Measurements from ENCODE around the gene CFAP61. TPM values are rescaled to one million over a fixed set of nuclear protein-coding genes. Genes with fewer than 3 reads are reported as not detected.

Gene CFAP61
- total RNA-seq, 1 experiment from 2014 or later, result not detected

GRCh38 chr20:20317621-20318364 is 265.5 kb downstream of the CFAP61 start:
- TF ChIP-seq CTCF (conservative IDR thresholded peaks at IDR 0.05; ENCODE audit: low read depth, low read length) (no peak), EZH2 (IDR thresholded peaks at IDR 0.05; ENCODE audit: low read length, unreplicated experiment) (no peak), EZH2phosphoT487 (IDR thresholded peaks at IDR 0.05; ENCODE audit: borderline replicate concordance, low read length) (no peak)
- intact Hi-C loops (cut with micrococcal nuclease), result no loop called here
- no peak for ATAC-seq
- Histone ChIP-seq H3K27ac (ENCODE audit: low read length) (no peak overlapping the region), H3K4me2 (ENCODE audit: low read length) (no peak overlapping the region), H3K4me3 (ENCODE audit: low read length) (no peak overlapping the region), H3K36me3 (ENCODE audit: low read depth, low read length) (no peaks in the 10 kb centered on the region), H3K9ac (ENCODE audit: low read length) (no peak overlapping the region), H2AFZ (ENCODE audit: low read length) (no peak overlapping the region), H3K79me2 (ENCODE audit: low read length) (no peaks in the 10 kb centered on the region), H3K27me3 (ENCODE audit: low read length) (no peaks in the 10 kb centered on the region), H3K9me2 (replicated peaks; ENCODE audit: low read length) (no peaks in the 10 kb centered on the region), H4K20me1 (ENCODE audit: low read length) (no peaks in the 10 kb centered on the region), H3K9me3 (ENCODE audit: low read length) (no peaks in the 10 kb centered on the region), H3F3A (ENCODE audit: low read length, unreplicated experiment) (no peaks in the 10 kb centered on the region), H3K4me1 (ENCODE audit: insufficient read depth, low read length) (peaks cover 13% of the 10 kb centered on the region)
- ChIA-PET POLR2A (ENCODE audit: unreplicated experiment) (no interaction called here), CTCF (no interaction called here)
- BruUV-seq (replicated peaks), result no TSS peak
- no peak for DNase-seq

GRCh38 chr20:20318365-20319161 is 266.2 kb downstream of the CFAP61 start:
- no peak overlapping the region for H3K27ac ChIP-seq (ENCODE audit: low read length)
- no peak for DNase-seq
- H3K27me3 ChIP-seq (ENCODE audit: low read length), result no peaks in the 10 kb centered on the region
- intact Hi-C loops (cut with micrococcal nuclease), result no loop called here
- no peaks in the 10 kb centered on the region for H3K9me3 ChIP-seq (ENCODE audit: low read length)
- H3K79me2 ChIP-seq (ENCODE audit: low read length), result no peaks in the 10 kb centered on the region
- BruUV-seq (replicated peaks), result no TSS peak
- no peaks in the 10 kb centered on the region for H3F3A ChIP-seq (ENCODE audit: low read length, unreplicated experiment)
- H2AFZ ChIP-seq (ENCODE audit: low read length), result no peak overlapping the region
- H3K4me1 ChIP-seq (ENCODE audit: insufficient read depth, low read length), result peaks cover 13% of the 10 kb centered on the region
- H3K9me2 ChIP-seq (replicated peaks; ENCODE audit: low read length), result no peaks in the 10 kb centered on the region
- CTCF ChIA-PET, result no interaction called here
- TF ChIP-seq CTCF (conservative IDR thresholded peaks at IDR 0.05; ENCODE audit: low read depth, low read length), result no peak
- no peak for TF ChIP-seq EZH2phosphoT487 (IDR thresholded peaks at IDR 0.05; ENCODE audit: borderline replicate concordance, low read length)
- no peak for TF ChIP-seq EZH2 (IDR thresholded peaks at IDR 0.05; ENCODE audit: low read length, unreplicated experiment)
- POLR2A ChIA-PET (ENCODE audit: unreplicated experiment), result no interaction called here
- no peak overlapping the region for H3K9ac ChIP-seq (ENCODE audit: low read length)
- no peaks in the 10 kb centered on the region for H4K20me1 ChIP-seq (ENCODE audit: low read length)
- no peaks in the 10 kb centered on the region for H3K36me3 ChIP-seq (ENCODE audit: low read depth, low read length)
- ATAC-seq, result no peak
- H3K4me3 ChIP-seq (ENCODE audit: low read length), result no peak overlapping the region
- no peak overlapping the region for H3K4me2 ChIP-seq (ENCODE audit: low read length)

GRCh38 chr20:20321134-20321533 is 268.8 kb downstream of the CFAP61 start:
- H3K9me2 ChIP-seq (replicated peaks; ENCODE audit: low read length), result no peaks in the 10 kb centered on the region
- DNase-seq (peak; percentile 64), ATAC-seq (peak; percentile 64; the same call in 1 of the 2 replicates)
- H4K20me1 ChIP-seq (ENCODE audit: low read length), result no peaks in the 10 kb centered on the region
- H3K9me3 ChIP-seq (ENCODE audit: low read length), result no peaks in the 10 kb centered on the region
- no peaks in the 10 kb centered on the region for H3K36me3 ChIP-seq (ENCODE audit: low read depth, low read length)
- no peak overlapping the region for H3K4me2 ChIP-seq (ENCODE audit: low read length)
- BruUV-seq (replicated peaks), result no TSS peak
- no peak overlapping the region for H3K27ac ChIP-seq (ENCODE audit: low read length)
- no peak overlapping the region for H2AFZ ChIP-seq (ENCODE audit: low read length)
- H3K4me3 ChIP-seq (ENCODE audit: low read length), result no peak overlapping the region
- H3K4me1 ChIP-seq (ENCODE audit: insufficient read depth, low read length), result peaks cover 13% of the 10 kb centered on the region
- no peak for TF ChIP-seq EZH2 (IDR thresholded peaks at IDR 0.05; ENCODE audit: low read length, unreplicated experiment)
- H3K9ac ChIP-seq (ENCODE audit: low read length), result no peak overlapping the region
- H3K79me2 ChIP-seq (ENCODE audit: low read length), result no peaks in the 10 kb centered on the region
- H3K27me3 ChIP-seq (ENCODE audit: low read length), result peaks cover 15% of the 10 kb centered on the region
- intact Hi-C loops (cut with micrococcal nuclease), result no loop called here
- ChIA-PET POLR2A (ENCODE audit: unreplicated experiment) (no interaction called here), CTCF (no interaction called here)
- H3F3A ChIP-seq (ENCODE audit: low read length, unreplicated experiment), result no peaks in the 10 kb centered on the region
